Measurements from ENCODE around the gene OSBPL1A. TPM values are rescaled to one million over a fixed set of nuclear protein-coding genes. Genes with fewer than 3 reads are reported as not detected.
A peak's percentile ranks its signal among the peaks of the same experiment; 100 is the strongest.

OSBPL1A gene
- total RNA-seq, 1 donor from 2014 or later = 16.4 TPM

DNA sequence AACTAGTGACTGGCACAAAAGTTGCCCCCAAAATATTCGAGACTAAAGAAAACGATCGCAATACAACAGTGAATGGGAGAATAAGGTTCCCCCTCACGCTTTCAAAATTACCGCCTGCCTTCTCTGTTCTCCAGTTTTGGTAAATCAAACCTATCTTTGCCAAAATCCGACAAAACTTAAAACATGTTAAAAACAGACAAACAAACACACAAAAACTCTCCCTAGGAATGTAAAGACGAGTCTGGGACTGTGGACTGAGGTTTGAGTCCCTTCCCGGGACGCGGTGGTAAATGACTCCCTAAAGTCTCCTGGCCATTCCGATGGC, 28.4 kb upstream of the OSBPL1A start:
- Mint-ChIP-seq H3K27me3 (ENCODE audit: unreplicated experiment) (peaks cover 3% of the 10 kb centered on the region), H3K4me1 (ENCODE audit: unreplicated experiment) (peaks cover 20% of the 10 kb centered on the region), H3K9me3 (ENCODE audit: unreplicated experiment) (no peaks in the 10 kb centered on the region), H3K27ac (ENCODE audit: unreplicated experiment) (peak overlapping the region; percentile 88), H3K36me3 (ENCODE audit: low read depth, unreplicated experiment) (no peaks in the 10 kb centered on the region), H3K4me3 (ENCODE audit: unreplicated experiment) (peak overlapping the region; percentile 91)
- DNase-seq (ENCODE audit: low spot score) = no peak
- TF ChIP-seq, protein P1, sequence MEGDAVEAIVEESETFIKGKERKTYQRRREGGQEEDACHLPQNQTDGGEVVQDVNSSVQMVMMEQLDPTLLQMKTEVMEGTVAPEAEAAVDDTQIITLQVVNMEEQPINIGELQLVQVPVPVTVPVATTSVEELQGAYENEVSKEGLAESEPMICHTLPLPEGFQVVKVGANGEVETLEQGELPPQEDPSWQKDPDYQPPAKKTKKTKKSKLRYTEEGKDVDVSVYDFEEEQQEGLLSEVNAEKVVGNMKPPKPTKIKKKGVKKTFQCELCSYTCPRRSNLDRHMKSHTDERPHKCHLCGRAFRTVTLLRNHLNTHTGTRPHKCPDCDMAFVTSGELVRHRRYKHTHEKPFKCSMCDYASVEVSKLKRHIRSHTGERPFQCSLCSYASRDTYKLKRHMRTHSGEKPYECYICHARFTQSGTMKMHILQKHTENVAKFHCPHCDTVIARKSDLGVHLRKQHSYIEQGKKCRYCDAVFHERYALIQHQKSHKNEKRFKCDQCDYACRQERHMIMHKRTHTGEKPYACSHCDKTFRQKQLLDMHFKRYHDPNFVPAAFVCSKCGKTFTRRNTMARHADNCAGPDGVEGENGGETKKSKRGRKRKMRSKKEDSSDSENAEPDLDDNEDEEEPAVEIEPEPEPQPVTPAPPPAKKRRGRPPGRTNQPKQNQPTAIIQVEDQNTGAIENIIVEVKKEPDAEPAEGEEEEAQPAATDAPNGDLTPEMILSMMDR (IDR thresholded peaks at IDR 0.05; ENCODE audit: unreplicated experiment) = no peak

DNA sequence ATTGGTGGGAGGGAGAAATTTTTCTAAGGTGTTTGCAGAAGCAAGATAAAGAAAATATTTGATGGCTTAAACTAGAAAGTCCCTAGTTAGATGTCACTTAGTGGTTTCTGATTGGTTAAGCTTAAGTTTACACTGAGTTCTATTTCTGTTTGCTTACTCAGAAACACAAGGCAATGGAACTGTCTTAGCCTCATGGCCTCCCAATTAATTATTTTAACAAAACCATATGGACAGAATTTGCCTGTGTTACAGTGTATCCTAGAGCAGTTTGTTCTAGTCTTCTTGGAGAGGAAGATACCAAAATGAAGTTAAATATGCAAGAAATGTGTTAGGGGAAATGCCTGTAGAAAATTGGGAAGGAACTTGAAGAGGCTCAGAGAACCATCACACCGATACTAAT, 24.2 kb upstream of the OSBPL1A start:
- no peaks in the 10 kb centered on the region for H3K36me3 Mint-ChIP-seq (ENCODE audit: low read depth, unreplicated experiment)

DNA sequence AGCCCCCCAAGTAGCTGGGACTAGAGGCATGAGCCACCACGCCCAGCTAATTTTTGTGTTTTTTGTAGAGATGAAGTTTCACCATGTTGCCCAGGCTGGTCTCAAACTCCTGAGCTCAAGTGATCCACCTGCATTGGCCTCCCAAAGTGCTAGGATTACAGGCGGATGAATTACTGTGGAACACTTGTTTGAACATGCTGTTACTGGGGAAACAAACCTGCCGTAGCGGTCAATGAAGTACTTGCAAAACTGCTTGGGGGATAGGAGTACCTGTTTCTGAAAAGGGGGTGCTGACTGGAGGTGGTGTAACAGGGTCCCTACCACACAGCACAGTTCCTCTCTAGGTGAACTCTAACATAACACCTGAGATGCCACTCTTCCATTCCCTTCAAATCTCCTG, 22.9 kb upstream of the OSBPL1A start:
- no peaks in the 10 kb centered on the region for H3K36me3 Mint-ChIP-seq (ENCODE audit: low read depth, unreplicated experiment)
- no peak for DNase-seq (ENCODE audit: low spot score)
- H3K4me3 Mint-ChIP-seq (ENCODE audit: unreplicated experiment) = no peak overlapping the region
- TF ChIP-seq, protein P1 (IDR thresholded peaks at IDR 0.05; ENCODE audit: unreplicated experiment) = no peak
- H3K27me3 Mint-ChIP-seq (ENCODE audit: unreplicated experiment) = peaks cover 4% of the 10 kb centered on the region
- H3K27ac Mint-ChIP-seq (ENCODE audit: unreplicated experiment) = no peak overlapping the region
- H3K9me3 Mint-ChIP-seq (ENCODE audit: unreplicated experiment) = no peaks in the 10 kb centered on the region
- H3K4me1 Mint-ChIP-seq (ENCODE audit: unreplicated experiment) = peaks cover 5% of the 10 kb centered on the region

More for the DNA sequence above, 24.2 kb upstream of the OSBPL1A start:
- H3K9me3 Mint-ChIP-seq (ENCODE audit: unreplicated experiment) = no peaks in the 10 kb centered on the region
- TF ChIP-seq, protein P1 (IDR thresholded peaks at IDR 0.05; ENCODE audit: unreplicated experiment) = no peak
- H3K27ac Mint-ChIP-seq (ENCODE audit: unreplicated experiment) = peak overlapping the region; percentile 32
- H3K4me3 Mint-ChIP-seq (ENCODE audit: unreplicated experiment) = no peak overlapping the region
- DNase-seq (ENCODE audit: low spot score) = no peak
- H3K27me3 Mint-ChIP-seq (ENCODE audit: unreplicated experiment) = peaks cover 4% of the 10 kb centered on the region
- peaks cover 8% of the 10 kb centered on the region for H3K4me1 Mint-ChIP-seq (ENCODE audit: unreplicated experiment)

DNA sequence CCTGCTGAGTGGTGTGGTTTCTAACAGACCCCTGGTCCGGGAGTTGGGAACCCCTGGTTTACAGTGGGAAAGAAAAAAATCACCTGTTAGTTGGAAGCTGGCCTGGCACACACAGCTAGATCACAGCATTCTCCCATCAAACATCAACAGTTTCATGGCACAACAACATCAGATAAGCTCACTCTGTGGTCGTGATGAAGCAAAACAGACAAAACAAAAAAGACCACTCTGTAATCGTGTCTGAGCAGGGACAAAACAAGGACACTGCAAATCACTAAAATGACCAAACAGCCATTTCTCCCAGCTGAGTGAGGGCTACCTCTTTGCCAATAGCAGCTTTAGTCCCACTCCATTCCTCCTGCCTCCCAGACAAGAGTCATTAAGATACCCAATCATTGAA, 19.9 kb upstream of the OSBPL1A start:
- Mint-ChIP-seq H3K27me3 (ENCODE audit: unreplicated experiment) (peaks cover 7% of the 10 kb centered on the region), H3K36me3 (ENCODE audit: low read depth, unreplicated experiment) (no peaks in the 10 kb centered on the region), H3K27ac (ENCODE audit: unreplicated experiment) (no peak overlapping the region), H3K9me3 (ENCODE audit: unreplicated experiment) (no peaks in the 10 kb centered on the region), H3K4me1 (ENCODE audit: unreplicated experiment) (peaks cover 17% of the 10 kb centered on the region), H3K4me3 (ENCODE audit: unreplicated experiment) (no peak overlapping the region)
- TF ChIP-seq, protein P1 (IDR thresholded peaks at IDR 0.05; ENCODE audit: unreplicated experiment) = no peak
- DNase-seq (ENCODE audit: low spot score) = no peak

DNA sequence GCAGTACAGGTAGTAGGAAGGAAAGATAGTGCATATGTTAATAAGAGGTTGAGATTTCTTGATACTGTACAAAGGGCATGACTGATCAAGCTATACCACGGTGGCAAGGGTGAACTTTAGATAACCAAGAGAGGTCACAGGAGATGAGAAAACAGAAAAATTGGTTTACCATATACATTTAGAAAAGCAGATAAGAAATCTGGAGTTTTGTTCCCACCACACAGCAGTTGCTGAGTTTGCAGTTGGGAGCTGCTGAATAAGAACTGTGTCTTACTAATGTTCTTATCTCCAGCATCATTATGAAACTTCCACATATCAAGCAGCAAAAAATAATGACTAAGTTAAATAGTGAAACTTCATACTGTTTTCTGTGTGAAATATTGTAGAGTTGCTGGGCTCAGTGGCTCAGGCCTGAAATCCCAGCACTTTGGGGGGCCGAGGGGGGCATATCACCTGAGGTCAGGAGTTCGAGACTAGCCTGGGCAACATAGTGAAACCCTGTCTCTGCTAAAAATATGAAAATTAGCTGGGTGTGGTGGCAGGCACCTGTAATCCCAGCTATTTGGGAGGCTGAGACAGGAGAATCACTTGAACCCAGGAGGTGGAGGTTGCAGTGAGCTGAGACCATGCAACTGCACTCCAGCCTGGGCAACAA, 16.9 kb upstream of the OSBPL1A start:
- TF ChIP-seq, protein P1 (IDR thresholded peaks at IDR 0.05; ENCODE audit: unreplicated experiment) = no peak
- no peak overlapping the region for H3K27ac Mint-ChIP-seq (ENCODE audit: unreplicated experiment)
- H3K9me3 Mint-ChIP-seq (ENCODE audit: unreplicated experiment) = no peaks in the 10 kb centered on the region
- peaks cover 12% of the 10 kb centered on the region for H3K4me1 Mint-ChIP-seq (ENCODE audit: unreplicated experiment)
- DNase-seq (ENCODE audit: low spot score) = no peak
- H3K36me3 Mint-ChIP-seq (ENCODE audit: low read depth, unreplicated experiment) = no peaks in the 10 kb centered on the region
- no peak overlapping the region for H3K4me3 Mint-ChIP-seq (ENCODE audit: unreplicated experiment)
- H3K27me3 Mint-ChIP-seq (ENCODE audit: unreplicated experiment) = peaks cover 3% of the 10 kb centered on the region

All from endothelial cell (in vitro differentiated cells).